ENCODE data around the gene MTRF1.
"Not testable (repeated sequence)": the region's sequence is repeated elsewhere in the genome, so short reads cannot be mapped to it uniquely, and the experiment has no call there.

MTRF1 gene

DNA sequence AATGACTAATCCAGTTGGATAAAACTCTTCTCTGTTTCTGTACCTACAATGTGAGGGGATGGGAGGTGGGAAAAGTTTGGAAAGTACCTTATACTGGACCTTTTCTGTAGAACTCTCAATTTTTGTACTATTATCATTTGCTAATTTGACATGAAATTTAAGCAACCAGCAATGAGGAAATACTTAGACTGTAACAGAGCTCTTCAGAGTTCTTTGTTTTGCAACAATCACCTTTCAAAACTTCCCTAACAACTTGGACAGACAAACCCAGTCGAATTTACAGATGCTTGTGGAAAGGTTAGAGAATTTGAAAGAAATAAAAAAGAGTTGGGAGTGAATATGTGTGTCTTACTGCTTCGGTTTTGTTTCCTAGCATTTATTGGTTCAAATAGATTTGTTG is 85.8 kb downstream of the MTRF1 start:
- no peak for DNase-seq (ENCODE audit: low spot score)

DNA sequence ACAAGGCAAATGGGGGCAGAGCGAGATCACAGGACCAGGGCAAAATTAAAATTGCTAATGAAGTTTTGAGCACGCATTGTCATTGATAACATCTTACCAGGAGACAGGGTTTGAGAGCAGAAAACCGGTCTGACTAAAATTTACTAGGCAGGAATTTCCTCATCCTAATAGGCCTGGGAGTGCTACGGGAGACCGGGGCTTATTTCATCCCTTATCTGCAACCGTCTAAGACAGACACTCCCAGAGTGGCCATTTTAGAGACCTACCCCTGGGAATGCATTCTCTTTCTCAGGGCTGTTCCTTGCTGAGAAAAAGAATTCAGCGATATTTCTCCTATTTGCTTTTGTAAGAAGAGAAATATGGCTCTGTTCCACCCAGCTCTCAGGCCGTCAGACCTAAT is 87.8 kb downstream of the MTRF1 start:
- DNase-seq (ENCODE audit: low spot score): not testable (repeated sequence)

All from putamen (tissue), 1 donor.